ENCODE results near the gene NRXN3. TPM values are rescaled to one million over a fixed set of nuclear protein-coding genes. Genes with fewer than 3 reads are reported as not detected.

The NRXN3 gene
- total and polyA plus RNA-seq, 2 of the 13 experiments (the other 11 are each of a cell fraction or from before 2014, with no cell fraction given) = 0.03 TPM; not detected in 1

DNA sequence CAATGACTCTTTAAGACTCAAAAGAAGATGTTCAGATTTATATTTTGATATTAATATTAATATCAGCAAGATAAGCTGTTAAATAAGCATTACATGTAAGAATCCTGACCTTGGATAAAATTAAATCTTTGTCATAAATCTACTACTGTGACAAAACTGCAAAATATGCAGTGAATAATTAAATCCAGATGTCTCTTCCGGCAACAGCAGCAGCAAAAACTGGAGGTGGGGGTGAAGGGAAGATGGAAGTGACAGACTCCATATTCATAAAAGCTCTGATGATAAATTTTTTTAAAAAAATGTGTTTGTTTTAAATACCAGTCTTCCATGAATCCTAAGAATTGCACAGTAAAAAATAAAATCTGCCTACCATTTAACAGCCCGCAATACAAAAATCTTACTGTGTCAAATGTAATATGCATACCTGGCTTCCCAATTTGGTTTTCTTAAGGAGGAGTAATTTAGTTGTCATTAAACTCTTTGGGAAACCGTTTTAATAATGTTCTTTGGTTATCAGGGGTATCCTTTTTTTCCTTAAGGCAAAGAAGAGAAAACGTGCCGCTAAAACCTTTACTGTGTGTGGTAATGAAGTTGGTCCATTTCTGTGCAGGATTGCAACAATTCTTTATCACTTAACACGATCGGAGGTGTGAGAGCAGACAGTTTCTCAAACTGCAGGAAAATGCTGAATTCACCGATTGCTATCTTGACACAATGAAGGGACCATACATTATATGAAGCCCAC is 1562.9 kb downstream of the NRXN3 start:
- no peaks in the 10 kb centered on the region for H3K4me1 ChIP-seq (ENCODE audit: insufficient read depth, low read length)
- ATAC-seq (no peak), DNase-seq (ENCODE audit: low spot score) (no peak), FAIRE-seq (no peak)
- H3K9ac ChIP-seq (ENCODE audit: insufficient read depth, low read depth, low read length) = no peak overlapping the region
- H4K20me1 ChIP-seq (ENCODE audit: insufficient read depth, low read length) = no peaks in the 10 kb centered on the region
- peaks cover 86% of the 10 kb centered on the region for H3K9me3 ChIP-seq (ENCODE audit: low read length)
- TF ChIP-seq DNMT1 (CRISPR knock-in tag; IDR thresholded peaks at IDR 0.05) = no peak
- TF ChIP-seq, protein P1, sequence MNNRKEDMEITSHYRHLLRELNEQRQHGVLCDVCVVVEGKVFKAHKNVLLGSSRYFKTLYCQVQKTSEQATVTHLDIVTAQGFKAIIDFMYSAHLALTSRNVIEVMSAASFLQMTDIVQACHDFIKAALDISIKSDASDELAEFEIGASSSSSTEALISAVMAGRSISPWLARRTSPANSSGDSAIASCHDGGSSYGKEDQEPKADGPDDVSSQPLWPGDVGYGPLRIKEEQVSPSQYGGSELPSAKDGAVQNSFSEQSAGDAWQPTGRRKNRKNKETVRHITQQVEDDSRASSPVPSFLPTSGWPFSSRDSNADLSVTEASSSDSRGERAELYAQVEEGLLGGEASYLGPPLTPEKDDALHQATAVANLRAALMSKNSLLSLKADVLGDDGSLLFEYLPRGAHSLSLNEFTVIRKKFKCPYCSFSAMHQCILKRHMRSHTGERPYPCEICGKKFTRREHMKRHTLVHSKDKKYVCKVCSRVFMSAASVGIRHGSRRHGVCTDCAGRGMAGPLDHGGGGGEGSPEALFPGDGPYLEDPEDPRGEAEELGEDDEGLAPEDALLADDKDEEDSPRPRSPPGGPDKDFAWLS (CRISPR knock-in tag; IDR thresholded peaks at IDR 0.05; ENCODE audit: borderline replicate concordance) = no peak
- TF ChIP-seq TOE1 (CRISPR knock-in tag; IDR thresholded peaks at IDR 0.05) = no peak
- no peak for TF ChIP-seq KMT2B (CRISPR knock-in tag; IDR thresholded peaks at IDR 0.05)
- no peak for TF ChIP-seq NAIF1 (CRISPR knock-in tag; IDR thresholded peaks at IDR 0.05; ENCODE audit: borderline replicate concordance)
- no peak for TF ChIP-seq SAFB2 (CRISPR knock-in tag; IDR thresholded peaks at IDR 0.05; ENCODE audit: borderline replicate concordance, low read depth)
- TF ChIP-seq NKX3-1 (CRISPR knock-in tag; IDR thresholded peaks at IDR 0.05) = no peak
- TF ChIP-seq ZBTB42 (CRISPR knock-in tag; IDR thresholded peaks at IDR 0.05) = no peak
- no peak for TF ChIP-seq KDM4B (CRISPR knock-in tag; IDR thresholded peaks at IDR 0.05)
- TF ChIP-seq, protein P2, sequence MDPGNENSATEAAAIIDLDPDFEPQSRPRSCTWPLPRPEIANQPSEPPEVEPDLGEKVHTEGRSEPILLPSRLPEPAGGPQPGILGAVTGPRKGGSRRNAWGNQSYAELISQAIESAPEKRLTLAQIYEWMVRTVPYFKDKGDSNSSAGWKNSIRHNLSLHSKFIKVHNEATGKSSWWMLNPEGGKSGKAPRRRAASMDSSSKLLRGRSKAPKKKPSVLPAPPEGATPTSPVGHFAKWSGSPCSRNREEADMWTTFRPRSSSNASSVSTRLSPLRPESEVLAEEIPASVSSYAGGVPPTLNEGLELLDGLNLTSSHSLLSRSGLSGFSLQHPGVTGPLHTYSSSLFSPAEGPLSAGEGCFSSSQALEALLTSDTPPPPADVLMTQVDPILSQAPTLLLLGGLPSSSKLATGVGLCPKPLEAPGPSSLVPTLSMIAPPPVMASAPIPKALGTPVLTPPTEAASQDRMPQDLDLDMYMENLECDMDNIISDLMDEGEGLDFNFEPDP (CRISPR knock-in tag; conservative IDR thresholded peaks at IDR 0.05) = no peak
- in situ Hi-C loops (cut with HindIII; ENCODE audit: extremely low pct_ligation_motif_present, low pct_unique_long_range_greater_than_20kb) (no loop called here), intact Hi-C loops (cut with micrococcal nuclease; ENCODE audit: unreplicated experiment) (no loop called here)
- no peak overlapping the region for H3K4me2 ChIP-seq (ENCODE audit: low read depth, low read length)
- 46% methylated on average over 8 of the region's 8 CpGs for WGBS (ENCODE audit: low lambda C conversion rate)
- H2AFZ ChIP-seq (ENCODE audit: low read length) = no peak overlapping the region
- no peaks in the 10 kb centered on the region for H3K36me3 ChIP-seq (replicated peaks in 1 of 2; ENCODE audit: control insufficient read depth in 1 of 2, insufficient read depth in 2 of 2, low read length in 2 of 2)
- H3K79me2 ChIP-seq (ENCODE audit: insufficient read depth, low read length) = no peaks in the 10 kb centered on the region
- no peaks in the 10 kb centered on the region for H3K27me3 ChIP-seq (ENCODE audit: control insufficient read depth in 1 of 2, insufficient read depth in 2 of 2, low read length in 2 of 2)
- no TSS peak for BruUV-seq (replicated peaks)
- ChIA-PET CTCF (ENCODE audit: low intra/inter-chr PET ratio, low total read pairs) (no interaction called here), POLR2A (no interaction called here)
- no peak overlapping the region for H3K27ac ChIP-seq (ENCODE audit: extremely low read length, insufficient read depth, low read length)
- H3K4me3 ChIP-seq (replicated peaks in 1 of 3; ENCODE audit: insufficient read depth in 1 of 3, low read depth in 2 of 3, low read length in 3 of 3) = no peak overlapping the region

All from HepG2 (cell line).